SU-DHL-6 (cell line): ENCODE data around the gene RPTOR.

Experiments used
- H2AFZ ChIP-seq: fragments of 200-600 bp; sonication (generic); 2 replicates; pipeline ENCODE4 v1.6.1; 2014; ENCODE audit warnings: low read depth, mild to moderate bottlenecking, moderate library complexity, mixed read lengths, antibody characterized with exemption, low read length; ENCODE audit not compliant: severe bottlenecking
- H3F3A ChIP-seq: fragments of 200-600 bp; shearing (Covaris generic); 2 replicates; pipeline ENCODE4 v1.6.0; 2016; ENCODE audit warnings: antibody characterized with exemption, mild to moderate bottlenecking; ENCODE audit not compliant: insufficient read depth
- H3K27ac ChIP-seq: fragments of 200-600 bp; sonication (generic); 2 replicates; pipeline ENCODE4 v1.5.1; 2016; ENCODE audit warnings: low read depth, mild to moderate bottlenecking, low read length, moderate library complexity, mixed read lengths
- H3K27me3 ChIP-seq: fragments of 200-600 bp; sonication (generic), shearing (Covaris generic); 2 replicates; pipeline ENCODE4 v1.6.0; 2014; ENCODE audit warnings: mild to moderate bottlenecking, low read length
- H3K36me3 ChIP-seq: fragments of 200-600 bp; sonication (generic); 2 replicates; pipeline ENCODE4 v1.6.1; 2014; ENCODE audit warnings: mild to moderate bottlenecking, low read length, mixed read lengths
- H3K4me2 ChIP-seq: fragments of 300-600, 200-600 bp; shearing (Covaris generic), sonication (generic); 2 replicates; pipeline ENCODE4 v1.6.0; 2014; ENCODE audit warnings: low read length, low read depth, mild to moderate bottlenecking; ENCODE audit not compliant: poor library complexity, severe bottlenecking
- H3K4me3 ChIP-seq: fragments of 200-600 bp; sonication (generic); 2 replicates; pipeline ENCODE4 v1.5.1; 2014; ENCODE audit warnings: antibody characterized with exemption, low read length, mild to moderate bottlenecking, mixed read lengths; ENCODE audit not compliant: insufficient read depth, poor library complexity, severe bottlenecking
- H3K79me2 ChIP-seq: fragments of 200-600 bp; sonication (generic); 2 replicates; pipeline ENCODE4 v1.6.1; 2014; ENCODE audit warnings: mild to moderate bottlenecking, low read length, moderate library complexity; ENCODE audit not compliant: insufficient read depth
- H3K9ac ChIP-seq: fragments of 200-600 bp; sonication (generic); 2 replicates; pipeline ENCODE4 v1.7.0; 2014; ENCODE audit warnings: mild to moderate bottlenecking, low read length
- H3K9me2 ChIP-seq: fragments of 200-600 bp; sonication (generic); replicated peaks from 2 replicates; pipeline ENCODE4 v1.6.1; 2014; ENCODE audit warnings: low read length; ENCODE audit not compliant: insufficient read depth
- H3K9me3 ChIP-seq: fragments of 200-600 bp; sonication (generic); 2 replicates; pipeline ENCODE4 v1.6.1; 2014; ENCODE audit warnings: low read length, mixed read lengths; ENCODE audit not compliant: insufficient read depth
- H4K20me1 ChIP-seq: fragments of 200-600 bp; sonication (generic); 2 replicates; pipeline ENCODE4 v1.6.1; 2014; ENCODE audit warnings: low read depth, mild to moderate bottlenecking, antibody characterized with exemption, low read length, moderate library complexity, mixed read lengths
- CTCF ChIP-seq: fragments of 200-600 bp; sonication (generic); IDR thresholded peaks from one replicate; pipeline ENCODE4 v1.5.1; 2017; ENCODE audit warnings: antibody characterized with exemption, mild to moderate bottlenecking, low read length, moderate library complexity; ENCODE audit not compliant: insufficient read depth, poor library complexity, severe bottlenecking
- EZH2phosphoT487 ChIP-seq: fragments of 200-600 bp; sonication (generic), shearing (Covaris generic); conservative IDR thresholded peaks from 2 replicates; pipeline ENCODE4 v1.6.1; 2018; ENCODE audit warnings: mild to moderate bottlenecking, antibody characterized with exemption, low read length, moderate library complexity, mixed read lengths

The RPTOR gene

GRCh38 chr17:80751946-80752581 is 207.4 kb downstream of the RPTOR start:
- no peaks in the 10 kb centered on the region for H3F3A ChIP-seq
- no peak overlapping the region for H3K9ac ChIP-seq
- no peak overlapping the region for H3K27ac ChIP-seq
- no peak overlapping the region for H2AFZ ChIP-seq
- no peak overlapping the region for H3K4me3 ChIP-seq
- TF ChIP-seq EZH2phosphoT487, result no peak
- no peak for TF ChIP-seq CTCF
- no peaks in the 10 kb centered on the region for H3K9me2 ChIP-seq
- H3K27me3 ChIP-seq, result no peaks in the 10 kb centered on the region
- H3K9me3 ChIP-seq, result no peaks in the 10 kb centered on the region
- H3K36me3 ChIP-seq, result no peaks in the 10 kb centered on the region
- H3K79me2 ChIP-seq, result no peaks in the 10 kb centered on the region
- no peaks in the 10 kb centered on the region for H4K20me1 ChIP-seq
- H3K4me2 ChIP-seq, result no peak overlapping the region

GRCh38 chr17:80753685-80754345 is 209.2 kb downstream of the RPTOR start:
- no peak overlapping the region for H3K4me2 ChIP-seq
- no peak overlapping the region for H2AFZ ChIP-seq
- no peaks in the 10 kb centered on the region for H3K36me3 ChIP-seq
- no peaks in the 10 kb centered on the region for H3K79me2 ChIP-seq
- no peaks in the 10 kb centered on the region for H3K27me3 ChIP-seq
- no peak overlapping the region for H3K9ac ChIP-seq
- H4K20me1 ChIP-seq, result no peaks in the 10 kb centered on the region
- no peak overlapping the region for H3K27ac ChIP-seq
- no peak for TF ChIP-seq CTCF
- TF ChIP-seq EZH2phosphoT487, result no peak
- no peak overlapping the region for H3K4me3 ChIP-seq
- H3F3A ChIP-seq, result no peaks in the 10 kb centered on the region
- no peaks in the 10 kb centered on the region for H3K9me3 ChIP-seq
- H3K9me2 ChIP-seq, result no peaks in the 10 kb centered on the region

GRCh38 chr17:80754846-80755245 is 210.2 kb downstream of the RPTOR start:
- no peak overlapping the region for H3K9ac ChIP-seq
- no peak overlapping the region for H3K4me2 ChIP-seq
- no peak overlapping the region for H3K27ac ChIP-seq
- H3K79me2 ChIP-seq, result no peaks in the 10 kb centered on the region
- H3K36me3 ChIP-seq, result no peaks in the 10 kb centered on the region
- H3K9me3 ChIP-seq, result no peaks in the 10 kb centered on the region
- no peak overlapping the region for H3K4me3 ChIP-seq
- no peaks in the 10 kb centered on the region for H3F3A ChIP-seq
- H2AFZ ChIP-seq, result no peak overlapping the region
- H3K27me3 ChIP-seq, result no peaks in the 10 kb centered on the region
- H3K9me2 ChIP-seq, result no peaks in the 10 kb centered on the region
- H4K20me1 ChIP-seq, result no peaks in the 10 kb centered on the region
- TF ChIP-seq EZH2phosphoT487 (no peak), CTCF (no peak)
